Measurements from ENCODE around the gene PCGF1. TPM values are rescaled to one million over a fixed set of nuclear protein-coding genes. Genes with fewer than 3 reads are reported as not detected.

Gene PCGF1
- total and polyA plus RNA-seq, 2 experiments from 2014 or later = 10.9 to 13.4 TPM

- Histone ChIP-seq H3K4me3 (peak overlapping the region; percentile 99), H3K27ac (ENCODE audit: low read depth) (peak overlapping the region; percentile 88), H2AFZ (no peak overlapping the region), H4K20me1 (replicated peaks; ENCODE audit: insufficient read depth) (peaks cover 4% of the 10 kb centered on the region; the same call in 1 of the 2 replicates), H3K4me1 (ENCODE audit: insufficient read depth) (peaks cover 17% of the 10 kb centered on the region), H3K27me3 (ENCODE audit: insufficient read depth) (no peaks in the 10 kb centered on the region), H3K4me2 (peak overlapping the region; percentile 97), H3K36me3 (ENCODE audit: insufficient read depth) (no peaks in the 10 kb centered on the region; the same call in 1 of the 2 replicates), H3K79me2 (replicated peaks; ENCODE audit: insufficient read depth) (peaks cover 10% of the 10 kb centered on the region), H3K9me2 (ENCODE audit: insufficient read depth) (no peaks in the 10 kb centered on the region), H3F3A (replicated peaks; ENCODE audit: low read depth) (peaks cover 12% of the 10 kb centered on the region; the same call in 1 of the 2 replicates)
- Mint-ChIP-seq H3K4me1 (peaks cover 33% of the 10 kb centered on the region), H3K9me3 (no peaks in the 10 kb centered on the region; the same call in 1 of the 3 replicates), H3K27me3 (ENCODE audit: insufficient read depth, low read depth, poor library complexity) (peaks cover 27% of the 10 kb centered on the region), H3K4me3 (peak overlapping the region; percentile 94), H3K27ac (peak overlapping the region; percentile 97), H3K36me3 (ENCODE audit: low read depth) (peaks cover 17% of the 10 kb centered on the region)
- no peak for TF ChIP-seq POLR2AphosphoS5 (IDR thresholded peaks at IDR 0.05; ENCODE audit: low read depth)
- no peak for TF ChIP-seq EZH2phosphoT487 (IDR thresholded peaks at IDR 0.05; ENCODE audit: unreplicated experiment)
- TF ChIP-seq ZNF462 (CRISPR knock-in tag; IDR thresholded peaks at IDR 0.05) = no peak
- TF ChIP-seq, protein P1, sequence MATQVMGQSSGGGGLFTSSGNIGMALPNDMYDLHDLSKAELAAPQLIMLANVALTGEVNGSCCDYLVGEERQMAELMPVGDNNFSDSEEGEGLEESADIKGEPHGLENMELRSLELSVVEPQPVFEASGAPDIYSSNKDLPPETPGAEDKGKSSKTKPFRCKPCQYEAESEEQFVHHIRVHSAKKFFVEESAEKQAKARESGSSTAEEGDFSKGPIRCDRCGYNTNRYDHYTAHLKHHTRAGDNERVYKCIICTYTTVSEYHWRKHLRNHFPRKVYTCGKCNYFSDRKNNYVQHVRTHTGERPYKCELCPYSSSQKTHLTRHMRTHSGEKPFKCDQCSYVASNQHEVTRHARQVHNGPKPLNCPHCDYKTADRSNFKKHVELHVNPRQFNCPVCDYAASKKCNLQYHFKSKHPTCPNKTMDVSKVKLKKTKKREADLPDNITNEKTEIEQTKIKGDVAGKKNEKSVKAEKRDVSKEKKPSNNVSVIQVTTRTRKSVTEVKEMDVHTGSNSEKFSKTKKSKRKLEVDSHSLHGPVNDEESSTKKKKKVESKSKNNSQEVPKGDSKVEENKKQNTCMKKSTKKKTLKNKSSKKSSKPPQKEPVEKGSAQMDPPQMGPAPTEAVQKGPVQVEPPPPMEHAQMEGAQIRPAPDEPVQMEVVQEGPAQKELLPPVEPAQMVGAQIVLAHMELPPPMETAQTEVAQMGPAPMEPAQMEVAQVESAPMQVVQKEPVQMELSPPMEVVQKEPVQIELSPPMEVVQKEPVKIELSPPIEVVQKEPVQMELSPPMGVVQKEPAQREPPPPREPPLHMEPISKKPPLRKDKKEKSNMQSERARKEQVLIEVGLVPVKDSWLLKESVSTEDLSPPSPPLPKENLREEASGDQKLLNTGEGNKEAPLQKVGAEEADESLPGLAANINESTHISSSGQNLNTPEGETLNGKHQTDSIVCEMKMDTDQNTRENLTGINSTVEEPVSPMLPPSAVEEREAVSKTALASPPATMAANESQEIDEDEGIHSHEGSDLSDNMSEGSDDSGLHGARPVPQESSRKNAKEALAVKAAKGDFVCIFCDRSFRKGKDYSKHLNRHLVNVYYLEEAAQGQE (IDR thresholded peaks at IDR 0.05; ENCODE audit: unreplicated experiment) = no peak
- ATAC-seq (no peak), DNase-seq (ENCODE audit: low spot score) (no peak)
Observed at GRCh38 chr2:74458938-74459363, 48.5 kb downstream of the PCGF1 start.
